ENCODE measurements around the gene YPEL1. TPM values are rescaled to one million over a fixed set of nuclear protein-coding genes. Genes with fewer than 3 reads are reported as not detected.

The YPEL1 gene
- total and polyA plus RNA-seq, 2 donors (not counting 1 experiment from before 2014, with no cell fraction given) = 14.9 to 17.0 TPM

- WGBS (ENCODE audit: insufficient coverage) = 89% methylated on average over 6 of the region's 7 CpGs
- no peak overlapping the region for H3K27ac Mint-ChIP-seq
- no peaks in the 10 kb centered on the region for H3K27me3 Mint-ChIP-seq
- Histone ChIP-seq H4K20me1 (ENCODE audit: control insufficient read depth, insufficient read depth, low read length, poor library complexity, severe bottlenecking) (peaks cover 8% of the 10 kb centered on the region), H3K4me1 (ENCODE audit: control insufficient read depth in 2 of 2, insufficient read depth in 2 of 2, low read length in 2 of 2) (peaks cover 0 to 7% of the 10 kb centered on the region in 2 donors), H3K27me3 (replicated peaks in 1 of 4; ENCODE audit: control extremely low read depth in 1 of 4, control insufficient read depth in 3 of 4, insufficient read depth in 4 of 4, low read length in 3 of 4) (no peaks in the 10 kb centered on the region), H3K9me3 (ENCODE audit: control extremely low read depth in 1 of 3, control insufficient read depth in 2 of 3, insufficient read depth in 1 of 3, low read length in 2 of 3) (no peaks in the 10 kb centered on the region), H3K4me3 (ENCODE audit: control extremely low read depth in 1 of 5, extremely low read depth in 1 of 5, insufficient read depth in 1 of 5, low read depth in 2 of 5, low read length in 4 of 5) (no peak overlapping the region), H3K4me2 (replicated peaks; ENCODE audit: low read depth, low read length, poor library complexity, severe bottlenecking) (no peak overlapping the region), H3K9ac (ENCODE audit: low read length) (no peak overlapping the region), H3K36me3 (replicated peaks in 1 of 2; ENCODE audit: control extremely low read depth in 1 of 2, control insufficient read depth in 1 of 2, extremely low read depth in 1 of 2, insufficient read depth in 2 of 2, low read length in 1 of 2) (peaks cover 3 to 28% of the 10 kb centered on the region in 2 experiments), H2AFZ (ENCODE audit: insufficient read depth, low read depth, low read length, poor library complexity, severe bottlenecking) (no peak overlapping the region), H3K79me2 (ENCODE audit: control insufficient read depth, insufficient read depth, low read length) (peaks cover 26% of the 10 kb centered on the region), H3K27ac (ENCODE audit: low read length in 2 of 2) (no peak overlapping the region)
- CTCF ChIA-PET = interaction anchor here (4.2 kb wide), 1 partner anchor 228 kb away, joined by 52 read pairs; no protein-coding TSS in a partner anchor
- DNase-seq = no peak
- ATAC-seq (ENCODE audit: low read depth) = no peak
- POLR2A ChIA-PET = interaction anchor here (0.6 kb wide), 1 partner anchor 241 kb away, joined by 6 read pairs; no protein-coding TSS in a partner anchor
- TF ChIP-seq, protein P1, sequence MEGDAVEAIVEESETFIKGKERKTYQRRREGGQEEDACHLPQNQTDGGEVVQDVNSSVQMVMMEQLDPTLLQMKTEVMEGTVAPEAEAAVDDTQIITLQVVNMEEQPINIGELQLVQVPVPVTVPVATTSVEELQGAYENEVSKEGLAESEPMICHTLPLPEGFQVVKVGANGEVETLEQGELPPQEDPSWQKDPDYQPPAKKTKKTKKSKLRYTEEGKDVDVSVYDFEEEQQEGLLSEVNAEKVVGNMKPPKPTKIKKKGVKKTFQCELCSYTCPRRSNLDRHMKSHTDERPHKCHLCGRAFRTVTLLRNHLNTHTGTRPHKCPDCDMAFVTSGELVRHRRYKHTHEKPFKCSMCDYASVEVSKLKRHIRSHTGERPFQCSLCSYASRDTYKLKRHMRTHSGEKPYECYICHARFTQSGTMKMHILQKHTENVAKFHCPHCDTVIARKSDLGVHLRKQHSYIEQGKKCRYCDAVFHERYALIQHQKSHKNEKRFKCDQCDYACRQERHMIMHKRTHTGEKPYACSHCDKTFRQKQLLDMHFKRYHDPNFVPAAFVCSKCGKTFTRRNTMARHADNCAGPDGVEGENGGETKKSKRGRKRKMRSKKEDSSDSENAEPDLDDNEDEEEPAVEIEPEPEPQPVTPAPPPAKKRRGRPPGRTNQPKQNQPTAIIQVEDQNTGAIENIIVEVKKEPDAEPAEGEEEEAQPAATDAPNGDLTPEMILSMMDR (IDR thresholded peaks at IDR 0.05) = no peak
- no peak for TF ChIP-seq EZH2 (IDR thresholded peaks at IDR 0.05; ENCODE audit: borderline replicate concordance, insufficient read depth, low read depth, low read length, poor library complexity, severe bottlenecking)
- intact Hi-C loops (cut with micrococcal nuclease) = no loop called here
- no peaks in the 10 kb centered on the region for H3K9me3 Mint-ChIP-seq (ENCODE audit: insufficient read depth)
- no peak overlapping the region for H3K4me3 Mint-ChIP-seq
- H3K4me1 Mint-ChIP-seq = peaks cover 8% of the 10 kb centered on the region
Measured at GRCh38 chr22:21710156-21710555, 25.4 kb downstream of the YPEL1 start.

- Mint-ChIP-seq H3K4me1 (peaks cover 8% of the 10 kb centered on the region), H3K27ac (no peak overlapping the region), H3K9me3 (ENCODE audit: insufficient read depth) (no peaks in the 10 kb centered on the region), H3K27me3 (no peaks in the 10 kb centered on the region), H3K4me3 (no peak overlapping the region)
- ChIA-PET POLR2A (interaction anchor here (0.6 kb wide), 1 partner anchor 241 kb away, joined by 6 read pairs; no protein-coding TSS in a partner anchor), CTCF (interaction anchor here (4.2 kb wide), 1 partner anchor 228 kb away, joined by 52 read pairs; no protein-coding TSS in a partner anchor)
- H3K79me2 ChIP-seq (ENCODE audit: control insufficient read depth, insufficient read depth, low read length) = peaks cover 26% of the 10 kb centered on the region
- no peak overlapping the region for H3K27ac ChIP-seq (ENCODE audit: low read length in 2 of 2)
- H3K4me2 ChIP-seq (replicated peaks; ENCODE audit: low read depth, low read length, poor library complexity, severe bottlenecking) = no peak overlapping the region
- H3K4me3 ChIP-seq (ENCODE audit: control extremely low read depth in 1 of 5, extremely low read depth in 1 of 5, insufficient read depth in 1 of 5, low read depth in 2 of 5, low read length in 4 of 5) = no peak overlapping the region
- WGBS (ENCODE audit: insufficient coverage) = 89% methylated on average over 8 of the region's 8 CpGs
- DNase-seq (no peak), ATAC-seq (ENCODE audit: low read depth) (no peak)
- TF ChIP-seq, protein P1 (IDR thresholded peaks at IDR 0.05) = no peak
- no peak for TF ChIP-seq EZH2 (IDR thresholded peaks at IDR 0.05; ENCODE audit: borderline replicate concordance, insufficient read depth, low read depth, low read length, poor library complexity, severe bottlenecking)
- H3K4me1 ChIP-seq (ENCODE audit: control insufficient read depth in 2 of 2, insufficient read depth in 2 of 2, low read length in 2 of 2) = peaks cover 0 to 7% of the 10 kb centered on the region in 2 donors
- H4K20me1 ChIP-seq (ENCODE audit: control insufficient read depth, insufficient read depth, low read length, poor library complexity, severe bottlenecking) = peaks cover 8% of the 10 kb centered on the region
- peaks cover 3 to 28% of the 10 kb centered on the region in 2 experiments for H3K36me3 ChIP-seq (replicated peaks in 1 of 2; ENCODE audit: control extremely low read depth in 1 of 2, control insufficient read depth in 1 of 2, extremely low read depth in 1 of 2, insufficient read depth in 2 of 2, low read length in 1 of 2)
- no peaks in the 10 kb centered on the region for H3K9me3 ChIP-seq (ENCODE audit: control extremely low read depth in 1 of 3, control insufficient read depth in 2 of 3, insufficient read depth in 1 of 3, low read length in 2 of 3)
- H3K9ac ChIP-seq (ENCODE audit: low read length) = no peak overlapping the region
- intact Hi-C loops (cut with micrococcal nuclease) = no loop called here
- H2AFZ ChIP-seq (ENCODE audit: insufficient read depth, low read depth, low read length, poor library complexity, severe bottlenecking) = no peak overlapping the region
- no peaks in the 10 kb centered on the region for H3K27me3 ChIP-seq (replicated peaks in 1 of 4; ENCODE audit: control extremely low read depth in 1 of 4, control insufficient read depth in 3 of 4, insufficient read depth in 4 of 4, low read length in 3 of 4)
Measured at GRCh38 chr22:21709688-21710087, 25.9 kb downstream of the YPEL1 start.

All from B cell (primary cell).